Measurements from ENCODE around the gene ACOX2. TPM values are rescaled to one million over a fixed set of nuclear protein-coding genes. Genes with fewer than 3 reads are reported as not detected.
A peak's percentile ranks its signal among the peaks of the same experiment; 100 is the strongest.

Gene ACOX2
- total RNA-seq, 1 experiment from 2014 or later = 10.8 TPM

DNA sequence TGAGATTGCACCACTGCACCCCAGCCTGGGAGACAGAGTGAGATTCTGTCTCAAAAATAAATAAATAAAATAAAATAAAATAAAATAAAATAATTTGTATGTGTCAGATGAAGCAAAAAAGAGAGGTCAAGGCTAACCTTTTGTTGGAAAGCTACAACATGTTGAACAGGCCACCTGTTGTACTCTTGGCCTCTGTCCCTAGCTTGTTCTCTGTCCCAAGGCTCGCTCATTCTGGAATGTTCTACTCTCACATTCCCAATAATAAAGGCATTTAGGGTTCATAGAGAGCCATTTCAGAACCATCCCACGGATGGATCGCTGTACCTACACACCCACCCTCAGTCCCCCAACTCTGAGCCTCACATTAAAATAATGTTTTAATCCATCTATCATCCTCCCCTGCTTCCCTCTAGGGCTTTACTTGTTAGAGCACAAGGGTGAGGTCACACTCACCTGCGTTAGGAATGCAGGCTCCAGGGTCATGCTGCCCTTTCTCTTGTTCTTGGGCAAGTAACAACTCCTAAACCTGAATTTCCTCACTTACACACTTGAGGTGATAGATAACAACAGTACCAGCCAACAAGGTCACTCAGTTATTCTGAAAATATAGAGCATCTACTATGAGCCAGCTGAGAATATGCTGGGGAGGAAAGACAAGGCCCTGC is 70.0 kb downstream of the ACOX2 start:
- BruUV-seq (replicated peaks) = no TSS peak
- no peak overlapping the region for H3K9ac ChIP-seq (ENCODE audit: low read length)

DNA sequence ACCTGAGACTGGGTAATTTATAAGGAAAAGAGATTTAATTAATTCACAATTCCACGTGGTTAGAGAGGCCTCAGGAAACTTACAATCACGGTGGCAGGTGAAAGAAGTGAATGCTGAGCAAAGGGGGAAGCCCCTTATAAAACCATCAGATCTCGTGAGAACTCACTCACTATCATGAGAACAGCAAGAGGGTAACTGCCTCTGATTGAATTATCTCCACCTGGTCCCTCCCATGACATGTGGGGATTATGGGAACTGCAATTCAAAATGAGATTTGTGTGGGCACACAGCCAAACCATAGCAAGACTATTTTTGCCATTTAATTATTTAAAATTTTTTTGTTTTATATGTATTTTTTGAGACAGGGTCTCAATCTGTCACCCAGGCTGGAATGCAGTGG is 72.1 kb downstream of the ACOX2 start:
- Histone ChIP-seq H3K4me1 (ENCODE audit: insufficient read depth, low read length) (peaks cover 17% of the 10 kb centered on the region), H3K9ac (ENCODE audit: low read length) (no peak overlapping the region), H4K20me1 (ENCODE audit: low read length) (no peaks in the 10 kb centered on the region), H3K4me2 (ENCODE audit: low read length) (no peak overlapping the region), H3K9me2 (replicated peaks; ENCODE audit: low read length) (no peaks in the 10 kb centered on the region), H2AFZ (ENCODE audit: low read length) (no peak overlapping the region), H3K27me3 (ENCODE audit: low read length) (no peaks in the 10 kb centered on the region), H3K36me3 (ENCODE audit: low read depth, low read length) (no peaks in the 10 kb centered on the region), H3K27ac (ENCODE audit: low read length) (no peak overlapping the region), H3K4me3 (ENCODE audit: low read length) (no peak overlapping the region), H3K79me2 (ENCODE audit: low read length) (no peaks in the 10 kb centered on the region), H3F3A (ENCODE audit: low read length, unreplicated experiment) (no peaks in the 10 kb centered on the region), H3K9me3 (ENCODE audit: low read length) (no peaks in the 10 kb centered on the region)
- intact Hi-C loops (cut with micrococcal nuclease) = no loop called here
- TF ChIP-seq EZH2 (IDR thresholded peaks at IDR 0.05; ENCODE audit: low read length, unreplicated experiment) (no peak), EZH2phosphoT487 (IDR thresholded peaks at IDR 0.05; ENCODE audit: borderline replicate concordance, low read length) (no peak)
- TF ChIP-seq, protein P1, sequence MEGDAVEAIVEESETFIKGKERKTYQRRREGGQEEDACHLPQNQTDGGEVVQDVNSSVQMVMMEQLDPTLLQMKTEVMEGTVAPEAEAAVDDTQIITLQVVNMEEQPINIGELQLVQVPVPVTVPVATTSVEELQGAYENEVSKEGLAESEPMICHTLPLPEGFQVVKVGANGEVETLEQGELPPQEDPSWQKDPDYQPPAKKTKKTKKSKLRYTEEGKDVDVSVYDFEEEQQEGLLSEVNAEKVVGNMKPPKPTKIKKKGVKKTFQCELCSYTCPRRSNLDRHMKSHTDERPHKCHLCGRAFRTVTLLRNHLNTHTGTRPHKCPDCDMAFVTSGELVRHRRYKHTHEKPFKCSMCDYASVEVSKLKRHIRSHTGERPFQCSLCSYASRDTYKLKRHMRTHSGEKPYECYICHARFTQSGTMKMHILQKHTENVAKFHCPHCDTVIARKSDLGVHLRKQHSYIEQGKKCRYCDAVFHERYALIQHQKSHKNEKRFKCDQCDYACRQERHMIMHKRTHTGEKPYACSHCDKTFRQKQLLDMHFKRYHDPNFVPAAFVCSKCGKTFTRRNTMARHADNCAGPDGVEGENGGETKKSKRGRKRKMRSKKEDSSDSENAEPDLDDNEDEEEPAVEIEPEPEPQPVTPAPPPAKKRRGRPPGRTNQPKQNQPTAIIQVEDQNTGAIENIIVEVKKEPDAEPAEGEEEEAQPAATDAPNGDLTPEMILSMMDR (conservative IDR thresholded peaks at IDR 0.05; ENCODE audit: low read depth, low read length) = no peak
- DNase-seq (peak; percentile 24), ATAC-seq (no peak)
- no TSS peak for BruUV-seq (replicated peaks)
- POLR2A ChIA-PET (ENCODE audit: unreplicated experiment) = no interaction called here
- CTCF ChIA-PET = no interaction called here

More for the DNA sequence above, 70.0 kb downstream of the ACOX2 start:
- TF ChIP-seq, protein P1 (conservative IDR thresholded peaks at IDR 0.05; ENCODE audit: low read depth, low read length) = no peak
- TF ChIP-seq EZH2phosphoT487 (IDR thresholded peaks at IDR 0.05; ENCODE audit: borderline replicate concordance, low read length) = no peak
- TF ChIP-seq EZH2 (IDR thresholded peaks at IDR 0.05; ENCODE audit: low read length, unreplicated experiment) = no peak
- ATAC-seq (no peak), DNase-seq (no peak)
- peaks cover 6% of the 10 kb centered on the region for H3F3A ChIP-seq (ENCODE audit: low read length, unreplicated experiment)
- no peak overlapping the region for H2AFZ ChIP-seq (ENCODE audit: low read length)
- peaks cover 37% of the 10 kb centered on the region for H3K4me1 ChIP-seq (ENCODE audit: insufficient read depth, low read length)
- no peaks in the 10 kb centered on the region for H3K79me2 ChIP-seq (ENCODE audit: low read length)
- H3K4me3 ChIP-seq (ENCODE audit: low read length) = no peak overlapping the region
- H3K27me3 ChIP-seq (ENCODE audit: low read length) = no peaks in the 10 kb centered on the region
- no peaks in the 10 kb centered on the region for H3K9me3 ChIP-seq (ENCODE audit: low read length)
- no peaks in the 10 kb centered on the region for H4K20me1 ChIP-seq (ENCODE audit: low read length)
- H3K9me2 ChIP-seq (replicated peaks; ENCODE audit: low read length) = no peaks in the 10 kb centered on the region
- POLR2A ChIA-PET (ENCODE audit: unreplicated experiment) = no interaction called here
- intact Hi-C loops (cut with micrococcal nuclease) = no loop called here
- H3K4me2 ChIP-seq (ENCODE audit: low read length) = no peak overlapping the region
- H3K36me3 ChIP-seq (ENCODE audit: low read depth, low read length) = no peaks in the 10 kb centered on the region
- CTCF ChIA-PET = no interaction called here
- no peak overlapping the region for H3K27ac ChIP-seq (ENCODE audit: low read length)

DNA sequence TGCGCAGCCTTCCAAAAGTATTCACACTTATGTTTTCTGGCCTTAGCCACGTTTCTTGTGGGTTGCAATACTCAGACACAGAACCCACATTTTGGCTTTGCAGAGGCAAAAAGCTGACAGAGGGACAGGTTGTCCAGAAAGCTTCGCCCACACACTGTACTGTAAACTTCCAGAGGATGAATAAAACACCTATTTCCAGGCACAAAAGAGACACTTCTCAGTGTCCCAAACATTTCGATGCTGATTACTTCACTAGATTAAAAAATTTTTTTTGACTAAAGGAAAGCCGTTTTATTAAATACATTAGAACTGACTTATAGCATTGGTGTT is 73.1 kb downstream of the ACOX2 start:
- Histone ChIP-seq H3K9me3 (ENCODE audit: low read length) (no peaks in the 10 kb centered on the region), H2AFZ (ENCODE audit: low read length) (peak overlapping the region; percentile 77), H3K27ac (ENCODE audit: low read length) (no peak overlapping the region), H3K4me2 (ENCODE audit: low read length) (peak overlapping the region; percentile 71), H3K27me3 (ENCODE audit: low read length) (no peaks in the 10 kb centered on the region), H3K4me1 (ENCODE audit: insufficient read depth, low read length) (peaks cover 14% of the 10 kb centered on the region), H3K36me3 (ENCODE audit: low read depth, low read length) (no peaks in the 10 kb centered on the region), H3F3A (ENCODE audit: low read length, unreplicated experiment) (no peaks in the 10 kb centered on the region), H3K9me2 (replicated peaks; ENCODE audit: low read length) (no peaks in the 10 kb centered on the region), H3K4me3 (ENCODE audit: low read length) (no peak overlapping the region), H3K79me2 (ENCODE audit: low read length) (no peaks in the 10 kb centered on the region), H3K9ac (ENCODE audit: low read length) (no peak overlapping the region), H4K20me1 (ENCODE audit: low read length) (no peaks in the 10 kb centered on the region)
- ChIA-PET POLR2A (ENCODE audit: unreplicated experiment) (no interaction called here), CTCF (interaction anchor here (0.5 to 1.1 kb wide), 2 partner anchors 32 to 63 kb away, joined by 4 to 5 read pairs; no protein-coding TSS in a partner anchor)
- DNase-seq (no peak), ATAC-seq (no peak)
- BruUV-seq (replicated peaks) = no TSS peak
- no peak for TF ChIP-seq EZH2 (IDR thresholded peaks at IDR 0.05; ENCODE audit: low read length, unreplicated experiment)
- TF ChIP-seq, protein P1 (conservative IDR thresholded peaks at IDR 0.05; ENCODE audit: low read depth, low read length) = no peak; the same call in 1 of the 2 replicates
- TF ChIP-seq EZH2phosphoT487 (IDR thresholded peaks at IDR 0.05; ENCODE audit: borderline replicate concordance, low read length) = no peak
- intact Hi-C loops (cut with micrococcal nuclease) = loop anchor here (1.0 kb wide), 2 partner anchors 27 to 68 kb away; no protein-coding TSS in a partner anchor
